Activated naive CD4-positive, alpha-beta T cell treated with anti-CD3 and anti-CD28 coated beads, Interleukin-2, amount 10 ng/mL, durations not matched to agents 7 days and 5 days (primary cell): ENCODE measurements around the gene ARID3C.

Source experiments
- CTCF ChIA-PET: fragments of 350-600 bp; sonication (Branson Sonifier 250); formaldehyde crosslinking; loops from one replicate; lab custom pipeline; 2021; ENCODE audit warnings: antibody characterized with exemption; lab: Charles Lee
- DNase-seq: peaks from one replicate; pipeline ENCODE4 v3.0.0-alpha.2; 2020
- H3K27ac Mint-ChIP-seq: one replicate; pipeline ENCODE4 v1.8.0; 2021; ENCODE audit warnings: mild to moderate bottlenecking, moderate library complexity, mixed read lengths
- H3K27me3 Mint-ChIP-seq: one replicate; pipeline ENCODE4 v1.8.0; 2021; ENCODE audit warnings: mild to moderate bottlenecking, mixed read lengths
- H3K36me3 Mint-ChIP-seq: one replicate; pipeline ENCODE4 v1.8.0; 2021; ENCODE audit warnings: mixed read lengths
- H3K4me1 Mint-ChIP-seq: one replicate; pipeline ENCODE4 v1.8.0; 2021; ENCODE audit warnings: mixed read lengths
- H3K4me3 Mint-ChIP-seq: one replicate; pipeline ENCODE4 v1.8.0; 2021; ENCODE audit warnings: mild to moderate bottlenecking, moderate library complexity, mixed read lengths
- H3K9me3 Mint-ChIP-seq: one replicate; pipeline ENCODE4 v1.8.0; 2021; ENCODE audit warnings: mixed read lengths

ARID3C gene

GRCh38 chr9:34611251-34611810, 17.5 kb downstream of the ARID3C start:
- peaks cover 22% of the 10 kb centered on the region for H3K36me3 Mint-ChIP-seq
- CTCF ChIA-PET: interaction anchor here (1.0 to 8.5 kb wide), 5 partner anchors 12 to 153 kb away, joined by 3 to 130 read pairs (median 4); partner anchors contain the start of genes DNAI1, FAM219A and SIGMAR1
- DNase-seq: no peak
- H3K4me3 Mint-ChIP-seq: peak overlapping the region; percentile 91
- peaks cover 26% of the 10 kb centered on the region for H3K4me1 Mint-ChIP-seq
- H3K27ac Mint-ChIP-seq: peak overlapping the region; percentile 89
- H3K27me3 Mint-ChIP-seq: no peaks in the 10 kb centered on the region
- no peaks in the 10 kb centered on the region for H3K9me3 Mint-ChIP-seq

- Mint-ChIP-seq H3K36me3 (peaks cover 20% of the 10 kb centered on the region), H3K4me3 (peak overlapping the region; percentile 91), H3K4me1 (peaks cover 26% of the 10 kb centered on the region), H3K27me3 (no peaks in the 10 kb centered on the region), H3K27ac (no peak overlapping the region), H3K9me3 (no peaks in the 10 kb centered on the region)
- CTCF ChIA-PET: interaction anchor here (1.0 to 8.5 kb wide), 4 partner anchors 12 to 92 kb away, joined by 3 to 130 read pairs (median 4); partner anchors contain the start of gene SIGMAR1
- DNase-seq: no peak
These were observed 18.2 kb downstream of the ARID3C start for GRCh38 chr9:34610434-34611206.

GRCh38 chr9:34607331-34607730, 21.5 kb downstream of the ARID3C start:
- Mint-ChIP-seq H3K4me3 (no peak overlapping the region), H3K27me3 (peaks cover 13% of the 10 kb centered on the region), H3K4me1 (peaks cover 17% of the 10 kb centered on the region), H3K9me3 (no peaks in the 10 kb centered on the region), H3K36me3 (peaks cover 8% of the 10 kb centered on the region), H3K27ac (no peak overlapping the region)
- DNase-seq: no peak
- CTCF ChIA-PET: interaction anchor here (0.8 to 4.6 kb wide), 4 partner anchors 16 to 748 kb away, joined by 3 to 33 read pairs (median 4); no protein-coding TSS in a partner anchor

GRCh38 chr9:34606905-34607304, 22.0 kb downstream of the ARID3C start:
- no peak for DNase-seq
- Mint-ChIP-seq H3K4me3 (no peak overlapping the region), H3K27me3 (peaks cover 13% of the 10 kb centered on the region), H3K4me1 (peaks cover 14% of the 10 kb centered on the region), H3K36me3 (peaks cover 8% of the 10 kb centered on the region), H3K27ac (no peak overlapping the region), H3K9me3 (no peaks in the 10 kb centered on the region)
- CTCF ChIA-PET: interaction anchor here (0.8 to 4.6 kb wide), 4 partner anchors 15 to 747 kb away, joined by 3 to 33 read pairs (median 4); no protein-coding TSS in a partner anchor

- H3K27ac Mint-ChIP-seq: no peak overlapping the region
These were observed 22.7 kb downstream of the ARID3C start for GRCh38 chr9:34606190-34606589.

GRCh38 chr9:34603610-34604231, 25.1 kb downstream of the ARID3C start:
- Mint-ChIP-seq H3K27me3 (peaks cover 39% of the 10 kb centered on the region), H3K36me3 (no peaks in the 10 kb centered on the region), H3K27ac (no peak overlapping the region), H3K4me1 (no peaks in the 10 kb centered on the region), H3K4me3 (no peak overlapping the region), H3K9me3 (no peaks in the 10 kb centered on the region)
- CTCF ChIA-PET: interaction anchor here (0.7 to 4.6 kb wide), 23 partner anchors 9 to 349 kb away, joined by 3 to 33 read pairs (median 5); partner anchors contain the start of gene DCTN3
- DNase-seq: peak; percentile 88

More at GRCh38 chr9:34606190-34606589, 22.7 kb downstream of the ARID3C start:
- H3K9me3 Mint-ChIP-seq: no peaks in the 10 kb centered on the region
- DNase-seq: no peak
- no peak overlapping the region for H3K4me3 Mint-ChIP-seq
- H3K36me3 Mint-ChIP-seq: peaks cover 3% of the 10 kb centered on the region
- peaks cover 9% of the 10 kb centered on the region for H3K4me1 Mint-ChIP-seq
- peaks cover 19% of the 10 kb centered on the region for H3K27me3 Mint-ChIP-seq
- CTCF ChIA-PET: interaction anchor here (0.7 to 4.6 kb wide), 5 partner anchors 23 to 227 kb away, joined by 4 to 33 read pairs (median 5); partner anchors contain the start of gene ARID3C

- Mint-ChIP-seq H3K4me3 (no peak overlapping the region), H3K9me3 (no peaks in the 10 kb centered on the region), H3K4me1 (no peaks in the 10 kb centered on the region), H3K36me3 (no peaks in the 10 kb centered on the region), H3K27ac (no peak overlapping the region), H3K27me3 (peaks cover 47% of the 10 kb centered on the region)
- CTCF ChIA-PET: interaction anchor here (0.6 to 2.2 kb wide), 9 partner anchors 11 to 1198 kb away, joined by 3 to 13 read pairs (median 4); partner anchors contain the start of gene DCTN3
- no peak for DNase-seq
These were observed 26.8 kb downstream of the ARID3C start for GRCh38 chr9:34601937-34602573.

GRCh38 chr9:34600908-34601307, 28.0 kb downstream of the ARID3C start:
- H3K36me3 Mint-ChIP-seq: no peaks in the 10 kb centered on the region
- H3K4me3 Mint-ChIP-seq: no peak overlapping the region
- peaks cover 57% of the 10 kb centered on the region for H3K27me3 Mint-ChIP-seq
- no peak for DNase-seq
- H3K9me3 Mint-ChIP-seq: no peaks in the 10 kb centered on the region
- CTCF ChIA-PET: interaction anchor here (1.0 to 1.1 kb wide), 2 partner anchors 8 to 16 kb away, joined by 3 to 4 read pairs; no protein-coding TSS in a partner anchor
- H3K27ac Mint-ChIP-seq: no peak overlapping the region
- H3K4me1 Mint-ChIP-seq: no peaks in the 10 kb centered on the region

GRCh38 chr9:34599546-34599945, 29.3 kb downstream of the ARID3C start:
- no peaks in the 10 kb centered on the region for H3K4me1 Mint-ChIP-seq
- H3K36me3 Mint-ChIP-seq: no peaks in the 10 kb centered on the region
- H3K27ac Mint-ChIP-seq: no peak overlapping the region
- no peaks in the 10 kb centered on the region for H3K9me3 Mint-ChIP-seq
- peaks cover 53% of the 10 kb centered on the region for H3K27me3 Mint-ChIP-seq
- DNase-seq: no peak
- H3K4me3 Mint-ChIP-seq: no peak overlapping the region
- CTCF ChIA-PET: interaction anchor here (1.2 kb wide), 1 partner anchor 12 kb away, joined by 3 read pairs; the partner anchor contains the start of gene RPP25L

GRCh38 chr9:34594177-34594576, 34.7 kb downstream of the ARID3C start:
- Mint-ChIP-seq H3K4me1 (peaks cover 24% of the 10 kb centered on the region), H3K36me3 (peaks cover 2% of the 10 kb centered on the region), H3K9me3 (no peaks in the 10 kb centered on the region), H3K27me3 (peaks cover 78% of the 10 kb centered on the region), H3K4me3 (no peak overlapping the region), H3K27ac (no peak overlapping the region)
- DNase-seq: no peak
- CTCF ChIA-PET: interaction anchor here (1.7 kb wide), 1 partner anchor 10 kb away, joined by 9 read pairs; no protein-coding TSS in a partner anchor

GRCh38 chr9:34592895-34593601, 35.8 kb downstream of the ARID3C start:
- no peak overlapping the region for H3K4me3 Mint-ChIP-seq
- no peak overlapping the region for H3K27ac Mint-ChIP-seq
- no peak for DNase-seq

GRCh38 chr9:34591917-34592866, 36.7 kb downstream of the ARID3C start:
- peak overlapping the region; percentile 11 for H3K4me3 Mint-ChIP-seq
- CTCF ChIA-PET: interaction anchor here (1.0 to 3.6 kb wide), 21 partner anchors 9 to 261 kb away, joined by 3 to 26 read pairs (median 4); partner anchors contain the start of genes DCTN3 and MYORG
- no peak overlapping the region for H3K27ac Mint-ChIP-seq
- no peak for DNase-seq
- H3K9me3 Mint-ChIP-seq: no peaks in the 10 kb centered on the region
- H3K4me1 Mint-ChIP-seq: peaks cover 33% of the 10 kb centered on the region
- H3K27me3 Mint-ChIP-seq: peaks cover 87% of the 10 kb centered on the region
- peaks cover 2% of the 10 kb centered on the region for H3K36me3 Mint-ChIP-seq

More at GRCh38 chr9:34592895-34593601, 35.8 kb downstream of the ARID3C start:
- H3K9me3 Mint-ChIP-seq: no peaks in the 10 kb centered on the region
- H3K27me3 Mint-ChIP-seq: peaks cover 85% of the 10 kb centered on the region
- H3K36me3 Mint-ChIP-seq: peaks cover 2% of the 10 kb centered on the region
- peaks cover 33% of the 10 kb centered on the region for H3K4me1 Mint-ChIP-seq
- CTCF ChIA-PET: interaction anchor here (1.0 to 3.6 kb wide), 10 partner anchors 8 to 189 kb away, joined by 3 to 26 read pairs (median 10); partner anchors contain the start of gene DCTN3
